ENCODE measurements around the gene ZDHHC20. TPM values are rescaled to one million over a fixed set of nuclear protein-coding genes. Genes with fewer than 3 reads are reported as not detected.

The ZDHHC20 gene
- total and polyA plus RNA-seq, 2 of the 13 experiments (the other 11 are each of a cell fraction or from before 2014, with no cell fraction given): 19.9 to 59.9 TPM

DNA sequence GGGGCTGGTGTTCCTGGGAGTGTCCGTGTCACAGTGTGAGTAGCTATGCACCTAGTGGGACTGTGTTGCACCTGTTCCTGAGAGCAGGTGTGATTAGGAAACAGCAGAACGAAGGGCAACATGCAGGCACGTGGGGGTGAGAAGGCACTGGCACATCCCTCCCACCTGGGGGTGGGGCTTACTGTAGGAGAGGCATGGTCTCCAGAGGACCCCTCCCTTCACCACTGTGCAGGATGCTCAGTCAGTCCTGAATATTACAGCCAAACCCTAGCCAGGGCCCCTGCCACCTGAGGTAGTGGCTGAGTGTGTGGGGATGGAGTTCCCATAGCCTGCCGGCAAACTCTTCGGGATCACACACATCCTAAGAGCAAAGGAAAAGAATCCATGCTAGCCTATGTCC lies 99.2 kb downstream of the ZDHHC20 start:
- ChIA-PET CTCF (ENCODE audit: low intra/inter-chr PET ratio, low total read pairs) (no interaction called here), POLR2A (no interaction called here)
- Histone ChIP-seq H4K20me1 (ENCODE audit: insufficient read depth, low read length) (no peaks in the 10 kb centered on the region), H2AFZ (ENCODE audit: low read length) (no peak overlapping the region), H3K36me3 (replicated peaks in 1 of 2; ENCODE audit: control insufficient read depth in 1 of 2, insufficient read depth in 2 of 2, low read length in 2 of 2) (no peaks in the 10 kb centered on the region), H3K4me2 (ENCODE audit: low read depth, low read length) (no peak overlapping the region), H3K9ac (ENCODE audit: insufficient read depth, low read depth, low read length) (no peak overlapping the region), H3K79me2 (ENCODE audit: insufficient read depth, low read length) (no peaks in the 10 kb centered on the region), H3K9me3 (ENCODE audit: low read length) (no peaks in the 10 kb centered on the region), H3K27me3 (ENCODE audit: control insufficient read depth in 1 of 2, insufficient read depth in 2 of 2, low read length in 2 of 2) (peaks cover 0 to 11% of the 10 kb centered on the region in 2 experiments; a peak in 1 of 5 replicates), H3K4me3 (replicated peaks in 1 of 3; ENCODE audit: insufficient read depth in 1 of 3, low read depth in 2 of 3, low read length in 3 of 3) (no peak overlapping the region), H3K4me1 (ENCODE audit: insufficient read depth, low read length) (no peaks in the 10 kb centered on the region), H3K27ac (ENCODE audit: extremely low read length, insufficient read depth, low read length) (no peak overlapping the region)
- in situ Hi-C loops (cut with HindIII; ENCODE audit: extremely low pct_ligation_motif_present, low pct_unique_long_range_greater_than_20kb): no loop called here
- intact Hi-C loops (cut with micrococcal nuclease; ENCODE audit: unreplicated experiment): no loop called here
- no TSS peak for BruUV-seq (replicated peaks)
- 53% methylated on average over 5 of the region's 5 CpGs for WGBS (ENCODE audit: low lambda C conversion rate)
- FAIRE-seq (no peak), ATAC-seq (no peak), DNase-seq (ENCODE audit: low spot score) (no peak)
- no peak for TF ChIP-seq PHF21A (CRISPR knock-in tag; IDR thresholded peaks at IDR 0.05)
- TF ChIP-seq CHD2 (IDR thresholded peaks at IDR 0.05; ENCODE audit: low read depth, low read length): no peak
- TF ChIP-seq ZNF558 (CRISPR knock-in tag; IDR thresholded peaks at IDR 0.05; ENCODE audit: borderline replicate concordance): no peak
- no peak for TF ChIP-seq AGO2 (optimal IDR thresholded peaks at IDR 0.05; ENCODE audit: low read depth, low read length)

DNA sequence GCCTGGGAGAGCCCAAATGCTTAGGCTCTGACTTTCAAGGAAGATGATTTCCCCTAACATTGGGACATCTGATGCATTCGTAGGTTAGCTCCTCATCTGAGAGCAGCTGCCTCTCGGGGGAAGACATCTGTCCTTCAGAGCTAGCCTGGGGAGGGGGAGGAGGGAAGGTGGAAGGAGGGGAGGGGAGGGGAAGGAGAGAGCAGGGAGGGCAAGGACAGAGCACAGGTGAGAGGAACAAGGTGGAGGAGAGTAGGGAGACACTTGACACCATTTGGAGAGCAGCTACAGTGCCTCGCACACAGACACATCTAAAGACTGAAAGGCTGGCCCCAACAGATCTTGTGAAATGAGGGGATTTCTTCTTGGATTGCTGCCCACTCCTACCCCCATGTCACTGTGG lies 103.8 kb downstream of the ZDHHC20 start:
- Histone ChIP-seq H3K4me1 (ENCODE audit: insufficient read depth, low read length) (no peaks in the 10 kb centered on the region), H3K4me2 (ENCODE audit: low read depth, low read length) (no peak overlapping the region), H2AFZ (ENCODE audit: low read length) (no peak overlapping the region), H3K36me3 (replicated peaks in 1 of 2; ENCODE audit: control insufficient read depth in 1 of 2, insufficient read depth in 2 of 2, low read length in 2 of 2) (no peaks in the 10 kb centered on the region), H3K9me3 (ENCODE audit: low read length) (no peaks in the 10 kb centered on the region), H3K27ac (ENCODE audit: extremely low read length, insufficient read depth, low read length) (no peak overlapping the region), H3K79me2 (ENCODE audit: insufficient read depth, low read length) (no peaks in the 10 kb centered on the region), H3K9ac (ENCODE audit: insufficient read depth, low read depth, low read length) (no peak overlapping the region), H3K27me3 (ENCODE audit: control insufficient read depth in 1 of 2, insufficient read depth in 2 of 2, low read length in 2 of 2) (peaks cover 0 to 2% of the 10 kb centered on the region in 2 experiments; a peak in 1 of 5 replicates), H3K4me3 (replicated peaks in 1 of 3; ENCODE audit: insufficient read depth in 1 of 3, low read depth in 2 of 3, low read length in 3 of 3) (no peak overlapping the region), H4K20me1 (ENCODE audit: insufficient read depth, low read length) (no peaks in the 10 kb centered on the region)
- 40% methylated on average over 3 of the region's 3 CpGs for WGBS (ENCODE audit: low lambda C conversion rate)
- no peak for DNase-seq (ENCODE audit: low spot score)
- intact Hi-C loops (cut with micrococcal nuclease; ENCODE audit: unreplicated experiment): no loop called here
- ChIA-PET CTCF (ENCODE audit: low intra/inter-chr PET ratio, low total read pairs) (no interaction called here), POLR2A (no interaction called here)
- in situ Hi-C loops (cut with HindIII; ENCODE audit: extremely low pct_ligation_motif_present, low pct_unique_long_range_greater_than_20kb): no loop called here
- ATAC-seq: no peak
- no TSS peak for BruUV-seq (replicated peaks)
- FAIRE-seq: no peak
- no peak for TF ChIP-seq ETV6 (CRISPR knock-in tag; conservative IDR thresholded peaks at IDR 0.05)
- TF ChIP-seq ZNF550 (CRISPR knock-in tag; IDR thresholded peaks at IDR 0.05; ENCODE audit: borderline replicate concordance): no peak
- TF ChIP-seq RFX3 (CRISPR knock-in tag; IDR thresholded peaks at IDR 0.05): no peak
- no peak for TF ChIP-seq ZNF501 (CRISPR knock-in tag; IDR thresholded peaks at IDR 0.05)
- no peak for TF ChIP-seq SMC3 (IDR thresholded peaks at IDR 0.05; ENCODE audit: low read length)
- no peak for TF ChIP-seq ZNF615 (CRISPR knock-in tag; IDR thresholded peaks at IDR 0.05; ENCODE audit: borderline replicate concordance)
- no peak for TF ChIP-seq ZNF878 (CRISPR knock-in tag; IDR thresholded peaks at IDR 0.05)
- TF ChIP-seq, protein P1, sequence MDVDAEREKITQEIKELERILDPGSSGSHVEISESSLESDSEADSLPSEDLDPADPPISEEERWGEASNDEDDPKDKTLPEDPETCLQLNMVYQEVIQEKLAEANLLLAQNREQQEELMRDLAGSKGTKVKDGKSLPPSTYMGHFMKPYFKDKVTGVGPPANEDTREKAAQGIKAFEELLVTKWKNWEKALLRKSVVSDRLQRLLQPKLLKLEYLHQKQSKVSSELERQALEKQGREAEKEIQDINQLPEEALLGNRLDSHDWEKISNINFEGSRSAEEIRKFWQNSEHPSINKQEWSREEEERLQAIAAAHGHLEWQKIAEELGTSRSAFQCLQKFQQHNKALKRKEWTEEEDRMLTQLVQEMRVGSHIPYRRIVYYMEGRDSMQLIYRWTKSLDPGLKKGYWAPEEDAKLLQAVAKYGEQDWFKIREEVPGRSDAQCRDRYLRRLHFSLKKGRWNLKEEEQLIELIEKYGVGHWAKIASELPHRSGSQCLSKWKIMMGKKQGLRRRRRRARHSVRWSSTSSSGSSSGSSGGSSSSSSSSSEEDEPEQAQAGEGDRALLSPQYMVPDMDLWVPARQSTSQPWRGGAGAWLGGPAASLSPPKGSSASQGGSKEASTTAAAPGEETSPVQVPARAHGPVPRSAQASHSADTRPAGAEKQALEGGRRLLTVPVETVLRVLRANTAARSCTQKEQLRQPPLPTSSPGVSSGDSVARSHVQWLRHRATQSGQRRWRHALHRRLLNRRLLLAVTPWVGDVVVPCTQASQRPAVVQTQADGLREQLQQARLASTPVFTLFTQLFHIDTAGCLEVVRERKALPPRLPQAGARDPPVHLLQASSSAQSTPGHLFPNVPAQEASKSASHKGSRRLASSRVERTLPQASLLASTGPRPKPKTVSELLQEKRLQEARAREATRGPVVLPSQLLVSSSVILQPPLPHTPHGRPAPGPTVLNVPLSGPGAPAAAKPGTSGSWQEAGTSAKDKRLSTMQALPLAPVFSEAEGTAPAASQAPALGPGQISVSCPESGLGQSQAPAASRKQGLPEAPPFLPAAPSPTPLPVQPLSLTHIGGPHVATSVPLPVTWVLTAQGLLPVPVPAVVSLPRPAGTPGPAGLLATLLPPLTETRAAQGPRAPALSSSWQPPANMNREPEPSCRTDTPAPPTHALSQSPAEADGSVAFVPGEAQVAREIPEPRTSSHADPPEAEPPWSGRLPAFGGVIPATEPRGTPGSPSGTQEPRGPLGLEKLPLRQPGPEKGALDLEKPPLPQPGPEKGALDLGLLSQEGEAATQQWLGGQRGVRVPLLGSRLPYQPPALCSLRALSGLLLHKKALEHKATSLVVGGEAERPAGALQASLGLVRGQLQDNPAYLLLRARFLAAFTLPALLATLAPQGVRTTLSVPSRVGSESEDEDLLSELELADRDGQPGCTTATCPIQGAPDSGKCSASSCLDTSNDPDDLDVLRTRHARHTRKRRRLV (CRISPR knock-in tag; IDR thresholded peaks at IDR 0.05): no peak
- no peak for TF ChIP-seq SOX13 (IDR thresholded peaks at IDR 0.05)
- no peak for TF ChIP-seq SOX13 (CRISPR knock-in tag; conservative IDR thresholded peaks at IDR 0.05 in 1 of 2, IDR thresholded peaks at IDR 0.05 in 1 of 2)
- TF ChIP-seq ESRRA (CRISPR knock-in tag; IDR thresholded peaks at IDR 0.05; ENCODE audit: low read depth): no peak
